Panc1 (cell line): Measurements from ENCODE around the gene CCDC47. TPM values are rescaled to one million over a fixed set of nuclear protein-coding genes. Genes with fewer than 3 reads are reported as not detected.

ENCODE experiments used
- ATAC-seq: fragments of 200-7000 bp; cut with Tn5 transposase; 2 replicates; pipeline ENCODE4 v1.9.1; 2020; ENCODE audit warnings: mild to moderate bottlenecking, moderate library complexity
- BruUV-seq: library from RNA; stranded (reverse); fragments of 400-500 nt; replicated peaks from 2 replicates; lab custom pipeline; 2021; lab: Mats Ljungman, UMichigan
- CTCF ChIA-PET: fragments of 300-600 bp; sonication (Branson Sonifier 250); formaldehyde crosslinking; loops from one replicate; lab custom pipeline; 2022; ENCODE audit warnings: antibody characterized with exemption; lab: Charles Lee
- POLR2A ChIA-PET: fragments of 300-600 bp; sonication (Branson Sonifier 250); formaldehyde crosslinking; loops from one replicate; lab custom pipeline; 2022; ENCODE audit warnings: antibody characterized with exemption; lab: Charles Lee
- DNase-seq: peaks from one replicate; pipeline ENCODE4 v3.0.0-alpha.2; 2010; ENCODE audit warnings: low read depth, low spot score
- H3K27ac ChIP-seq: 2 replicates; pipeline ENCODE4 v1.5.1; 2011; ENCODE audit warnings: mild to moderate bottlenecking, low read length, inconsistent platforms
- H3K27me3 ChIP-seq: fragments of 200-500 bp; sonication (Bioruptor generic); 2 replicates; pipeline ENCODE4 v1.6.0; 2014; ENCODE audit warnings: low read length, inconsistent platforms; ENCODE audit not compliant: control insufficient read depth, insufficient read depth
- H3K36me3 ChIP-seq: fragments of 200-500 bp; sonication (Bioruptor generic); 2 replicates; pipeline ENCODE4 v1.5.1; 2014; ENCODE audit warnings: inconsistent platforms, mild to moderate bottlenecking, low read length, moderate library complexity; ENCODE audit not compliant: control insufficient read depth, insufficient read depth
- H3K4me1 ChIP-seq: 2 replicates; pipeline ENCODE4 v1.5.1; 2011; ENCODE audit warnings: inconsistent platforms, mild to moderate bottlenecking, low read length, moderate library complexity; ENCODE audit not compliant: control insufficient read depth, insufficient read depth
- H3K4me3 ChIP-seq, 2 experiments: 2 replicates each; pipeline ENCODE4 v1.5.1; 2011 to 2012; ENCODE audit warnings: low read depth in 2 of 2, low read length in 2 of 2, mild to moderate bottlenecking in 2 of 2, inconsistent platforms in 1 of 2, moderate library complexity in 1 of 2
- H3K9me3 ChIP-seq: fragments of 200-500 bp; sonication (Bioruptor generic); 2 replicates; pipeline ENCODE4 v1.5.1; 2014; ENCODE audit warnings: low read depth, mild to moderate bottlenecking, inconsistent platforms, low read length, moderate library complexity; ENCODE audit not compliant: control insufficient read depth, insufficient read depth
- POLR2AphosphoS5 ChIP-seq: IDR thresholded peaks from 2 replicates; pipeline ENCODE4 v1.6.1; 2012; ENCODE audit warnings: mild to moderate bottlenecking, low read depth, low read length, moderate library complexity
- SIN3A ChIP-seq: IDR thresholded peaks from 2 replicates; pipeline ENCODE4 v1.6.1; 2012; ENCODE audit warnings: low read depth, mild to moderate bottlenecking, low read length, moderate library complexity, borderline replicate concordance; ENCODE audit not compliant: insufficient read depth
- TCF7L2 ChIP-seq: IDR thresholded peaks from 2 replicates; pipeline ENCODE4 v1.6.1; 2011; ENCODE audit warnings: mild to moderate bottlenecking, low read depth, low read length, inconsistent platforms
- in situ Hi-C: cut with HindIII; loops from 2 replicates; pipeline ENCODE4 v1.10.0; 2016; ENCODE audit warnings: low sequenced_read_pairs, low pct_unique_long_range_greater_than_20kb
- intact Hi-C: fragments of 100-400 bp; cut with micrococcal nuclease; formaldehyde crosslinking; loops from one replicate; pipeline ENCODE4 v1.10.0; 2022; ENCODE audit not compliant: unreplicated experiment
- total RNA-seq: library from RNA; stranded (reverse); gene quantifications from one replicate; pipeline ENCODE4 v1.2.1, GENCODE V29; 2021; ENCODE audit not compliant: unreplicated experiment
- TF ChIP-seq, protein P1 (sequence below), 2 experiments: IDR thresholded peaks; 2 replicates each; pipeline ENCODE4 v1.6.1; 2011 to 2012; ENCODE audit warnings: low read depth in 2 of 2, control low read depth in 1 of 2, low read length in 1 of 2, mild to moderate bottlenecking in 1 of 2, moderate library complexity in 1 of 2; ENCODE audit not compliant: insufficient read depth in 1 of 2
- TF ChIP-seq, protein P2 (sequence below): fragments of 450-650 bp; IDR thresholded peaks from 2 replicates; pipeline ENCODE4 v1.5.1; 2017; ENCODE audit warnings: mild to moderate bottlenecking

CCDC47 gene
- total RNA-seq, 1 experiment from 2014 or later, result 64.8 TPM

DNA sequence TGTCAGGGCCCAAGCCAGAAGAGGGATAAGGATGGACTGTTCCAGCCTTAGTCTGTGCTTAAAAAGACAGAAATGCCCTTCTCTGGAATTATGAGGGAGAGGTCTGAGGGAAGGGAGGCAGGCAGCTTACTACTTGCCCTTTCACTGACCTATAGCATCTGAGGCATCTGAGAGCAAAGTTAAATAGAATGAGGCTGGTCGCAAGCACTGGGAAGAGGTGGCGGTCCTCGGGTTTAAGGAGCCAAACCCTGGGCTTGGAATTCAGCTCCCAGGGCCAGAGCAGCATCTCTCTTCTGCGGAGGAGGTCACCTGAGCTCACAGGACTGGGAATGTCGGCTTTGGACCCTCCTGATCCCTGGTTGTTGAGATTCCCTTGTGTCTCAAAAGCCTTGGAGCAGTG, 70.4 kb downstream of the CCDC47 start:
- H3K9me3 ChIP-seq, result no peaks in the 10 kb centered on the region
- in situ Hi-C loops, result no loop called here
- ATAC-seq, result no peak
- BruUV-seq, result TSS peak; percentile 82
- no peak for DNase-seq
- H3K4me1 ChIP-seq, result no peaks in the 10 kb centered on the region; the same call in 1 of the 2 replicates
- no peaks in the 10 kb centered on the region for H3K27me3 ChIP-seq
- intact Hi-C loops, result no loop called here
- no peak overlapping the region for H3K27ac ChIP-seq
- H3K4me3 ChIP-seq, result no peak overlapping the region
- TF ChIP-seq SIN3A (no peak), POLR2AphosphoS5 (no peak), TCF7L2 (no peak)
- TF ChIP-seq, protein P1, sequence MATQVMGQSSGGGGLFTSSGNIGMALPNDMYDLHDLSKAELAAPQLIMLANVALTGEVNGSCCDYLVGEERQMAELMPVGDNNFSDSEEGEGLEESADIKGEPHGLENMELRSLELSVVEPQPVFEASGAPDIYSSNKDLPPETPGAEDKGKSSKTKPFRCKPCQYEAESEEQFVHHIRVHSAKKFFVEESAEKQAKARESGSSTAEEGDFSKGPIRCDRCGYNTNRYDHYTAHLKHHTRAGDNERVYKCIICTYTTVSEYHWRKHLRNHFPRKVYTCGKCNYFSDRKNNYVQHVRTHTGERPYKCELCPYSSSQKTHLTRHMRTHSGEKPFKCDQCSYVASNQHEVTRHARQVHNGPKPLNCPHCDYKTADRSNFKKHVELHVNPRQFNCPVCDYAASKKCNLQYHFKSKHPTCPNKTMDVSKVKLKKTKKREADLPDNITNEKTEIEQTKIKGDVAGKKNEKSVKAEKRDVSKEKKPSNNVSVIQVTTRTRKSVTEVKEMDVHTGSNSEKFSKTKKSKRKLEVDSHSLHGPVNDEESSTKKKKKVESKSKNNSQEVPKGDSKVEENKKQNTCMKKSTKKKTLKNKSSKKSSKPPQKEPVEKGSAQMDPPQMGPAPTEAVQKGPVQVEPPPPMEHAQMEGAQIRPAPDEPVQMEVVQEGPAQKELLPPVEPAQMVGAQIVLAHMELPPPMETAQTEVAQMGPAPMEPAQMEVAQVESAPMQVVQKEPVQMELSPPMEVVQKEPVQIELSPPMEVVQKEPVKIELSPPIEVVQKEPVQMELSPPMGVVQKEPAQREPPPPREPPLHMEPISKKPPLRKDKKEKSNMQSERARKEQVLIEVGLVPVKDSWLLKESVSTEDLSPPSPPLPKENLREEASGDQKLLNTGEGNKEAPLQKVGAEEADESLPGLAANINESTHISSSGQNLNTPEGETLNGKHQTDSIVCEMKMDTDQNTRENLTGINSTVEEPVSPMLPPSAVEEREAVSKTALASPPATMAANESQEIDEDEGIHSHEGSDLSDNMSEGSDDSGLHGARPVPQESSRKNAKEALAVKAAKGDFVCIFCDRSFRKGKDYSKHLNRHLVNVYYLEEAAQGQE (IDR thresholded peaks at IDR 0.05; ENCODE audit: insufficient read depth in 1 of 2, low read depth in 2 of 2, low read length in 1 of 2), result no peak
- TF ChIP-seq, protein P2, sequence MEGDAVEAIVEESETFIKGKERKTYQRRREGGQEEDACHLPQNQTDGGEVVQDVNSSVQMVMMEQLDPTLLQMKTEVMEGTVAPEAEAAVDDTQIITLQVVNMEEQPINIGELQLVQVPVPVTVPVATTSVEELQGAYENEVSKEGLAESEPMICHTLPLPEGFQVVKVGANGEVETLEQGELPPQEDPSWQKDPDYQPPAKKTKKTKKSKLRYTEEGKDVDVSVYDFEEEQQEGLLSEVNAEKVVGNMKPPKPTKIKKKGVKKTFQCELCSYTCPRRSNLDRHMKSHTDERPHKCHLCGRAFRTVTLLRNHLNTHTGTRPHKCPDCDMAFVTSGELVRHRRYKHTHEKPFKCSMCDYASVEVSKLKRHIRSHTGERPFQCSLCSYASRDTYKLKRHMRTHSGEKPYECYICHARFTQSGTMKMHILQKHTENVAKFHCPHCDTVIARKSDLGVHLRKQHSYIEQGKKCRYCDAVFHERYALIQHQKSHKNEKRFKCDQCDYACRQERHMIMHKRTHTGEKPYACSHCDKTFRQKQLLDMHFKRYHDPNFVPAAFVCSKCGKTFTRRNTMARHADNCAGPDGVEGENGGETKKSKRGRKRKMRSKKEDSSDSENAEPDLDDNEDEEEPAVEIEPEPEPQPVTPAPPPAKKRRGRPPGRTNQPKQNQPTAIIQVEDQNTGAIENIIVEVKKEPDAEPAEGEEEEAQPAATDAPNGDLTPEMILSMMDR, result no peak
- no peaks in the 10 kb centered on the region for H3K36me3 ChIP-seq
- POLR2A ChIA-PET, result no interaction called here
- CTCF ChIA-PET, result no interaction called here

DNA sequence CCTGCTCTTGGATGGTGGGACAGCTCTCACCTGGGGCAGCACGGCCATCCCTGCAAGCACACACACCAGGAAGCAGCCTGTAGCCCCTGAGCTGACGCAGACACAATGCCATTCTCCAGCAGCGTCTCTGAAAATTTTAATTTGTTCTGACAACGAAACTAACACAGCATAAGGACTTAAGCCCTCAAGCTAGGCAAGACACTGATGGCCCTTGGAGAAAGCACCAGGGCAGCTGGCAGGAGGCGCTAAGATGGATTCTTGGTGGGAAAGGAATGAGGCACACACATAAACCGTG, 70.7 kb downstream of the CCDC47 start:
- H3K27ac ChIP-seq, result no peak overlapping the region
- POLR2A ChIA-PET, result no interaction called here
- no TSS peak for BruUV-seq
- intact Hi-C loops (no loop called here), in situ Hi-C loops (no loop called here)
- CTCF ChIA-PET, result no interaction called here
- H3K36me3 ChIP-seq, result no peaks in the 10 kb centered on the region
- H3K9me3 ChIP-seq, result no peaks in the 10 kb centered on the region
- H3K4me3 ChIP-seq, result no peak overlapping the region
- DNase-seq (no peak), ATAC-seq (no peak)
- no peaks in the 10 kb centered on the region for H3K27me3 ChIP-seq
- TF ChIP-seq POLR2AphosphoS5 (no peak), TCF7L2 (no peak), SIN3A (no peak)
- TF ChIP-seq, protein P1 (IDR thresholded peaks at IDR 0.05; ENCODE audit: insufficient read depth in 1 of 2, low read depth in 2 of 2, low read length in 1 of 2), result no peak
- TF ChIP-seq, protein P2, result no peak
- no peaks in the 10 kb centered on the region; the same call in 1 of the 2 replicates for H3K4me1 ChIP-seq
